Activated CD8-positive, alpha-beta memory T cell treated with anti-CD3 and anti-CD28 coated beads, Interleukin-2, amount 10 ng/mL, durations not matched to agents 7 days and 5 days (primary cell): Measurements from ENCODE around the gene PDLIM7. TPM values are rescaled to one million over a fixed set of nuclear protein-coding genes. Genes with fewer than 3 reads are reported as not detected.

Experiments used
- ATAC-seq: fragments of 150-1000 bp; cut with Tn5 transposase; one replicate; pipeline ENCODE4 v1.10.0; 2021; ENCODE audit warnings: moderate library complexity
- CTCF ChIA-PET: fragments of 350-600 bp; sonication (Branson Sonifier 250); formaldehyde crosslinking; loops from one replicate; lab custom pipeline; 2021; ENCODE audit warnings: antibody characterized with exemption; lab: Charles Lee
- DNase-seq: peaks from one replicate; pipeline ENCODE4 v3.0.0-alpha.2; 2020
- H3K27ac Mint-ChIP-seq: one replicate; pipeline ENCODE4 v1.8.0; 2021; ENCODE audit warnings: mild to moderate bottlenecking, mixed read lengths
- H3K27me3 Mint-ChIP-seq: one replicate; pipeline ENCODE4 v1.8.0; 2021; ENCODE audit warnings: mixed read lengths
- H3K36me3 Mint-ChIP-seq: one replicate; pipeline ENCODE4 v1.8.0; 2021; ENCODE audit warnings: mild to moderate bottlenecking, mixed read lengths
- H3K4me1 Mint-ChIP-seq: one replicate; pipeline ENCODE4 v1.8.0; 2021; ENCODE audit warnings: mixed read lengths
- H3K4me3 Mint-ChIP-seq: one replicate; pipeline ENCODE4 v1.8.0; 2021; ENCODE audit warnings: mild to moderate bottlenecking, moderate library complexity, mixed read lengths
- H3K9me3 Mint-ChIP-seq: one replicate; pipeline ENCODE4 v1.8.0; 2022; ENCODE audit warnings: low read depth, mixed read lengths
- total RNA-seq, 2 experiments: library from RNA; stranded (reverse); gene quantifications; one replicate each; pipeline ENCODE4 v1.2.3, GENCODE V29; 2021

The PDLIM7 gene
- total RNA-seq, 2 experiments from 2014 or later: 72.9 to 81.2 TPM

DNA sequence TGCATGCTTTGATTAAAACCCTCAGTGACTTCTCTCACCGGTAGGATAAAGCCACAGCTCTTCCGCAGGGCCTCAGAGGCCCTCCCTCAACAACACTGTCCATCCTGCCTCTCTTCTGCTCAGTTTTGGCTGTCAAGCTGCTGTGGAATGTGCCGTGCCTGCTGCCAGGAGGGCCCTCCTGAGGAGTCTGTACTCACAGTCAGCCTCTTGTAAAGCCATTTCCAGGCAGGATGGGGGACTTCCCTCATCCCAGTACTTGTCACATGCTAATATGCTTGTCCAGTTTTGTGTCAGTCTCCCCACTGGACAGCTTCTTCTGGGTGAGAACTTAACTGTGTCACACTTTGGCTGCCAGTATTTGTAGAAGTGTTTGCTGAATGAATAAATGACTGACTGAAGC lies 33.2 kb upstream of the PDLIM7 start:
- Mint-ChIP-seq H3K9me3 (no peaks in the 10 kb centered on the region), H3K27me3 (no peaks in the 10 kb centered on the region)

DNA sequence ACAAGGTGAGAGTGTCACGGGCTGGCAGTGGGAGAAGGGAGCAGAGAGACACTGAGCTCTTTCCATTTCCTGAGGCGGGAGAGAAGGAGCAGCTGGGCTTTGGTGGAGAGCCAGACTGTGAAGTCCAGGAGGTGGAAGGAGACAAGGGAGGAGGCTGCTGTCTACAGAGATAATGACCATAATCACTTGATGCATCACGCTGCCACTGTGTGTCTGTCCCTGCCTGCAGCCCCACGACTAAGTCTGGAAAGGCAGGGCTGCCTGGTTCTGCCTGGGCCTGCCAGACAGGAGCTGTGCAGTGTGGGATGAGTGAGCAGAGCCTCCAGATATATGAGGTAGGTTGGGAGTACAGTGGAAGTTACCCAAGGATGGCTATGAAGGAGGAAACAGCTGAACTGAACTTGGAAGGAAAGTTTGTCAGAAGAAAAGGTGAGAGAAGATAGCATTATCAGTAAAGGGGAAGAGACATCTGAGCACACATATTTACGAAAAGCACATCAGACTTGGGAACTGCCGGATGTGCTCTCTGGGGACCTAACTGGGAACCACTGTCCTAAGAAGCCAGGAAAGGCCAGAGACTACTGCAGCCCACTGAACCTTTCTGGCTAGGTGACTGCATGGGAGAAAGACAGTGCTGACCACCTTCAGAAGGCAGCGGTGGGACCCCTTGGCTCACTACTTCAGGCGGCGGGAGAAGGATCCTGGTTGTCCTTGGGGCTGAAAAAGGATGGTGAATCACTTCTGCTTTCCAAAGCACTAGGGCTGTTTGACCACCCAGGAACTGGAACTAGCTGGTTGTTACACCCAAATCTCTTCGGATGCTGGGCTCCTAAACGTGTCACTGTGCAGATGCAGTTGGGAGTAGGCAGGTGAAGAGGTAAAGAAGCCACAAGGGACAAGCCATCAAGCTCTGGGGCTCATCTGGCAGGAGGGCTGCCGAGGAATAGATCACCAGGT lies 32.1 kb upstream of the PDLIM7 start:
- CTCF ChIA-PET: no interaction called here
- no peaks in the 10 kb centered on the region for H3K4me1 Mint-ChIP-seq
- DNase-seq: no peak
- no peaks in the 10 kb centered on the region for H3K9me3 Mint-ChIP-seq
- H3K27ac Mint-ChIP-seq: peak overlapping the region; percentile 57
- ATAC-seq: no peak
- H3K4me3 Mint-ChIP-seq: no peak overlapping the region
- H3K27me3 Mint-ChIP-seq: no peaks in the 10 kb centered on the region
- H3K36me3 Mint-ChIP-seq: peaks cover 5% of the 10 kb centered on the region

More for the DNA sequence above, 33.2 kb upstream of the PDLIM7 start:
- no peak overlapping the region for H3K4me3 Mint-ChIP-seq
- peak overlapping the region; percentile 5 for H3K27ac Mint-ChIP-seq
- ATAC-seq: no peak
- peaks cover 7% of the 10 kb centered on the region for H3K36me3 Mint-ChIP-seq
- CTCF ChIA-PET: interaction anchor here (0.6 kb wide), 1 partner anchor 69 kb away, joined by 3 read pairs; no protein-coding TSS in a partner anchor
- no peaks in the 10 kb centered on the region for H3K4me1 Mint-ChIP-seq
- no peak for DNase-seq

DNA sequence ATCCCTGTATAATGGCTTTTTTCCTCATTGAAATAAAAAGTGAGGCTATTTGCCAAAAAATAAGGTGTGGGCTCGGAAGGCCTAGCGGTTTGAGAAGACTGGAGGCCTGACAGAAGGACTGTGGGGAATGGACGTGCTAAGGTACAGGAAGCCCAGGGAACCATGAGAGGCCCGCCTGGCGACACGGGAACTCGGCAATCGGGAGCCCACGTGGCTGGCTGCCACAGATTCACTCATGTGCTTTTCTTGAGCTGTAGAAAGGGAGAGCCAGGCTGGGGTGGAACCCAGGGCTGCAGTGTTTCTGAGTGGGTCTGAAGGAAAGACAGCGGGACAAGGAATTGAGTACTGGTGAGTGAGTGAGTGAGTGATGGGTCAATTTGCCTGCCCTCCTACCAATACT lies 31.2 kb upstream of the PDLIM7 start:
- CTCF ChIA-PET: no interaction called here
- Mint-ChIP-seq H3K4me1 (no peaks in the 10 kb centered on the region), H3K4me3 (no peak overlapping the region), H3K27me3 (no peaks in the 10 kb centered on the region), H3K9me3 (no peaks in the 10 kb centered on the region), H3K27ac (no peak overlapping the region), H3K36me3 (peaks cover 1% of the 10 kb centered on the region)
- ATAC-seq (no peak), DNase-seq (no peak)

DNA sequence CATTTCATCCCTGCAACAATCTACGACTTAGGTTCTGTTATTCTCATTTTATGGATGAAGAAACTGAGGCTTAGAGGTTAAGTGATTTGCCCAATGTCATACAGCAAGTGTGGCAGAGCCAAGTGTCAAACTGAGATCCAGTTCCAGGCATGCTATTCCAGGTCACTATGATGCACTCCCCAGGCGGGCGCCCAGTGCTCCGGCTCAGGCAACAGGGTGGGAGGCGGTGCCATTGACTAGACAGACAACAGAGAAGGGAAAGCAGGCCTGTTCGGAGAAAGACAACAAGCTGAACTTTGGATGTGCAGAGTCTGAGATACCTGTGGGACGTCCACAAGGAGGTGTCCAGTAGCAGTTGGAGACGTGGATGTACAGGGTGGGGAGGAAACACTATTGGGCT lies 30.2 kb upstream of the PDLIM7 start:
- Mint-ChIP-seq H3K9me3 (no peaks in the 10 kb centered on the region), H3K27me3 (no peaks in the 10 kb centered on the region), H3K36me3 (peaks cover 3% of the 10 kb centered on the region), H3K4me3 (no peak overlapping the region), H3K4me1 (no peaks in the 10 kb centered on the region), H3K27ac (no peak overlapping the region)
- CTCF ChIA-PET: no interaction called here
- no peak for ATAC-seq
- DNase-seq: no peak

DNA sequence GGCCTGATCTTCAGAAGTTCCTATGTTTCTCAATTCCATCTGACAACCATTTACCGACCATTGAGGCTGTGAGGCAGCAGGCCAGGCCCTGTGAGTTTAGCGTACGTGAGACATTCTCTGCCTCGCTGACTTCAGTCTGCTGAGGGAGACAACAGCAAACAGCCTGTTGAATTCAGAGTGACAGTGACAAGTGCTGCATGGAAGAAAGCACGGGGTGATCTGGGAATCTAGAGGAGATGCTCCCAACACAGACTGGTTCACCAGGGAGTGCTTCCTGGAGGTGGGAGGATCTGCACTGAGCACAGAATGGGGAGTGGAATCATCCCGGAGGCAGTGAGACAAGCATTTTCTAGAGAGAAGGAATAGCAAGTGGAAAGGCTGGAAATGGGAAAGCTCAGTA lies 29.4 kb upstream of the PDLIM7 start:
- CTCF ChIA-PET: interaction anchor here (1.1 to 1.2 kb wide), 2 partner anchors 17 to 125 kb away, joined by 3 read pairs; no protein-coding TSS in a partner anchor
- no peak overlapping the region for H3K27ac Mint-ChIP-seq
- DNase-seq (no peak), ATAC-seq (no peak)
- peaks cover 4% of the 10 kb centered on the region for H3K36me3 Mint-ChIP-seq
- no peaks in the 10 kb centered on the region for H3K9me3 Mint-ChIP-seq
- H3K4me3 Mint-ChIP-seq: no peak overlapping the region
- H3K4me1 Mint-ChIP-seq: peaks cover 1% of the 10 kb centered on the region
- no peaks in the 10 kb centered on the region for H3K27me3 Mint-ChIP-seq

DNA sequence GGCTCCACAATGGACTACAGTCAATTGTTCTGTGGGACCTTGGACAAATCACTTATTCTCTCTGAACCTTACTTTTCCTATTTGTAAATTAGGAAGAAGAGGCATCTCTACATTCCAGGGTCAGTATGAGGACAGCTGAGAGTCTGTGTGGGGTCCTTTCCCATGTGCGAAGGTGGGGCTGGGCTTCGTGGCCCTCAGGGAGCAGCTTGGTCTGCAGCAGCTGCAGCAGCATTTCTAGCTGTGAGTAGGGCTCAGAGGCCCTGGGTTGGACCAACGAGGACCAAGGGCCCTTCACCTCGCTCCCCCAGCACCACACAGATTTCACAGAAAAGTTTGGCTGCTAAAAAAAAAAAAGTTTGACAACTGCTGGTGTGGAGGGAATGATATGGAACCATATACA lies 28.8 kb upstream of the PDLIM7 start:
- Mint-ChIP-seq H3K36me3 (peaks cover 5% of the 10 kb centered on the region), H3K4me1 (peaks cover 7% of the 10 kb centered on the region), H3K27me3 (no peaks in the 10 kb centered on the region), H3K9me3 (no peaks in the 10 kb centered on the region), H3K4me3 (no peak overlapping the region), H3K27ac (no peak overlapping the region)
- no peak for ATAC-seq
- no peak for DNase-seq
- CTCF ChIA-PET: interaction anchor here (1.1 to 1.2 kb wide), 2 partner anchors 17 to 124 kb away, joined by 3 read pairs; no protein-coding TSS in a partner anchor

DNA sequence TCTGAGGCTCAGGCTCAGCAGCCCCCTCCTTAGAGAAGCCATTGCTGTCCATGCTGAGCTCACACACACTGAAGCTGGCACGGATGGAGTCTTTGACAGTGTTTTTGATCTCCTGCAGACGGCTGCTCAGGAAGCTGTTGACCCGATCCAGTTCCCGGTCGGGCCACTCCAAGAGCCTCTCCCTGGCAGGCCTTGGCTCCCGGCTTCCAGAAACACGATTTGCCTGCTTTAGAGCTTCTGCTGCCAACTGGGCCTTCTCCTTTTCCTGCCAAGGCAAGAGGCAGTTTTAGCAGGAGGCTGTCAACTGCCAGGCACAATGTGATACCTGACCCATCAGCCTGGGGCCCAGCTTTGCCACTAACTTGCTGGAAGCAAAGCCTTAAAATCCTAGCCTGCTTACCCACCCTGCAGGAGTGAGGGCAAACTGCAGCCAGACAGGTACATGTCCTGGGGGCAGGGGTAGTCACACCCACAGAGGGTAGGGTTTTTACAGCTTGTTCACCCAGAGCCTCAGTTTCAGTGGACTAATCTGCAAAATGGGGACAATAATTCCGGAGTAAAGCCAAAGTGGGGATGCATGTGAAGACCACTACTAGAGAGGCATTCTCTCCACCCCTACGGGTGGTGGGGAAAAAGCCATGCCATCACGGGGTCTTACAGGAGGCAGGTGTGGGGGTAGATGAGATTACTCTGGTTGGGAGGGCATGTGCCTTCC lies 27.7 kb upstream of the PDLIM7 start:
- no peak overlapping the region for H3K27ac Mint-ChIP-seq
- no peaks in the 10 kb centered on the region for H3K27me3 Mint-ChIP-seq
- peaks cover 17% of the 10 kb centered on the region for H3K4me1 Mint-ChIP-seq
- no peaks in the 10 kb centered on the region for H3K9me3 Mint-ChIP-seq
- DNase-seq (no peak), ATAC-seq (no peak)
- H3K36me3 Mint-ChIP-seq: peaks cover 5% of the 10 kb centered on the region
- CTCF ChIA-PET: interaction anchor here (1.1 kb wide), 1 partner anchor 70 kb away, joined by 3 read pairs; no protein-coding TSS in a partner anchor
- H3K4me3 Mint-ChIP-seq: no peak overlapping the region

DNA sequence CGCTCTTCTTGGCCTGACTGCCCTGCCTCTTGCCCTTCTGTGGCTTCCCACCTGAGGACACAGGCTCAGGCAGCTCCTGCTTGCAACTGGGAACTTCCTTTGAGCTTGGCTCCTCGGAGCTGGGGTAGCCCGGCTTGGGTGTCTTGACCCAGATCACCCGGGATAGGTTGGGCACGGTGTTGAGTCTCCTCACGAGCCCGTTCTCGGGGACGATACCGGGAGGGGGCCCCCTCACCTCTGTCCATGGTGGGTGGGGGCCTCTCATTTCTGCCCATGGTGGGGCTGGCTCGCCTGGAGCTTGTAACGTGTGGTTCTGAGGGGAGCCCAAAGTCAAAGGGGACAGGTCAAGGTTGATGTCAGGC lies 27.1 kb upstream of the PDLIM7 start:
- no peak for ATAC-seq
- Mint-ChIP-seq H3K9me3 (no peaks in the 10 kb centered on the region), H3K36me3 (peaks cover 7% of the 10 kb centered on the region)

DNA sequence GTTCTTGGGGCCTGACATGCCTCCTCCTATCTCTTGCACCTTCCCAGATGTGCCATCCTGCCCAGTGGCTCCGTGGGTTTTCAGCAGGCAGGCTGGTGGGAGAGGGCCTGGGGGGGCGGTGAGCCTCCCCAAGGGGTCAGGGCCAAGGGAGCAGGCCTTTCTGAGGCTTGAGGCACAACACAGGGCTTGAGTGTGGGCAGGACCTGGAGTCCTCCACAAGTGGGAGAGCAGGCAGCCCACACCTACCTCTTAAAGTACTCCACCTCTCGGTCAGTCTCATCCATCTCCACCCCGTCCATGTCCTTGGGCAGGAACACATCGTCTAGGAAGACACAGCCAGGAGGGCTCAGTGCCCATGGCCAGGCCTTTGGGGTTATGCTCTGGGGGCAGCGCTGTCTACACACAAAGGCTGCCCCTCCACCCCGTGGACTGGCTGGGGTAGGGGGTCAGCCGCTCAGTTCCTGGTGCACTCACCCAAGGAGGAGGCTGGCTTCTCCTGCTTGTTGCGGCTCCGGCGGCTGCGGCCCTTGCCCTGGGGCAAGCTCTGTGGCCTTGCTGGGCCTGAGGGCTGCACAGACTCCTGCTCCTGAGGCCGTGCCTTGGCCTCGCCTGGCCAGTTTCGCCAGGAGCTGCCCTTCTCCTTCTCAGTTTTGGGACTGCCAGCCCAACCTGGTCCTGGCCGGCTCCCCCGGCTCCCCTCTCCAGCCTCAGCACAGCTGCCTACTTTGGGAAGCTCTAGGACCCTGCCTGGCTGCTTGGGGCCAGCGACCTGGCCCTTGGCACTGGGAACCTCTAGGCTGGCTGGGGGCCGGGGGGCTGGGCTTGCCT lies 26.5 kb upstream of the PDLIM7 start:
- CTCF ChIA-PET: interaction anchor here (1.1 kb wide), 1 partner anchor 69 kb away, joined by 3 read pairs; no protein-coding TSS in a partner anchor
- Mint-ChIP-seq H3K9me3 (no peaks in the 10 kb centered on the region), H3K27me3 (no peaks in the 10 kb centered on the region), H3K36me3 (peaks cover 8% of the 10 kb centered on the region), H3K27ac (no peak overlapping the region), H3K4me1 (peaks cover 28% of the 10 kb centered on the region), H3K4me3 (no peak overlapping the region)
- DNase-seq (no peak), ATAC-seq (no peak)

More for the DNA sequence above, 27.1 kb upstream of the PDLIM7 start:
- Mint-ChIP-seq H3K27ac (no peak overlapping the region), H3K4me3 (no peak overlapping the region), H3K4me1 (peaks cover 22% of the 10 kb centered on the region), H3K27me3 (no peaks in the 10 kb centered on the region)
- CTCF ChIA-PET: interaction anchor here (1.1 kb wide), 1 partner anchor 69 kb away, joined by 3 read pairs; no protein-coding TSS in a partner anchor
- DNase-seq: no peak

DNA sequence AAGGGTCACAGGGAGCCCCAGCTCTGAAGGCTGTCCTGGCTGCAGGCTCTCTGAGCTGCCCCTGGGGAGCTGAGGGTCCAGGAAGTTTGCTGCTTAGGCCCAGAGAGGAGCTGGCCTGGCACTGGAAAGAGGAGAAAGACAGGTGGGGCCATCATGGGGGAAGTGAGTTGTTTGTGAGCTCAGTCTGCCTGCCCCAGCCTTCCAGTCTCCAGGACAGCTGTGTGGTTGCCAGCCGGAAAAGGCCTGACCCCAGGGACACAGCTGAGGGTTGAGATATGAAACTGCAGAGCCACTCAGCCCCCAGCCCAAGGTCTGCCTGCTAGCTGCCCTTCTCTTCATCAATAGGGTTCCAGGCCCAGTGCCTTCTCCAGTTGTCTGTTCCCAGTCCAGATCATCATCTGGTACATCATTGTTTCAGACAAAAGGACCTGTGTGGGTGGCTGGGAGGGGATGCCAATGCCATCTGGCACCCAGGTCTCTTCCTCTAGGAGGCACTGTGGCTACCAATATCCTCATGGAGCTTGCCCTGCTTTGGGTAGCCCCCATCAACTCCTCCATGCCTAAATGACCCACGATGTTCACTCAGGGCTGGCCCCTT lies 23.6 kb upstream of the PDLIM7 start:
- CTCF ChIA-PET: interaction anchor here (1.0 to 1.2 kb wide), 2 partner anchors 17 to 19 kb away, joined by 3 to 5 read pairs; no protein-coding TSS in a partner anchor
- Mint-ChIP-seq H3K4me1 (peaks cover 39% of the 10 kb centered on the region), H3K9me3 (no peaks in the 10 kb centered on the region), H3K4me3 (no peak overlapping the region), H3K36me3 (peaks cover 16% of the 10 kb centered on the region), H3K27me3 (no peaks in the 10 kb centered on the region), H3K27ac (peak overlapping the region; percentile 66)
- DNase-seq (no peak), ATAC-seq (no peak)

DNA sequence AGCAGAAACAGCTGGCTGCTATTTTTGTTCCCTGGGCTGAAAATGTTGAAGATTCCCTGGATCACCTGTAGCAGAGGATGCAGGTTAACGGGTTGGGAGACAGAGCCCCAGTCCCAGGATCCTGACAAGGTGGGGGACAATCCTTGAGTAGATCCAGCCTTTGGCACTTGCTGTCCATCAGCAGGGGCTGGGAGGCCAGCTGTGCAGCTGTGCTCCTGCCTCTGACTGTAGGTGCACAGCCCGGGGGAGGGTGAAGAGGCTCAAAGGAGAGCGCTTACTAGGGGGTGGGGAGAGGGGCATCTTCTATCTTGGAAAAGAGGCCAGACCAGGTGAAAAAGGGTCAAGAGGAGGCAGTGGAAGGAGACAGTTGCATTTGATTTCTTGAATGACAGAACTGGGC lies 22.9 kb upstream of the PDLIM7 start:
- H3K36me3 Mint-ChIP-seq: peaks cover 19% of the 10 kb centered on the region
- H3K4me3 Mint-ChIP-seq: no peak overlapping the region
- H3K9me3 Mint-ChIP-seq: no peaks in the 10 kb centered on the region
- CTCF ChIA-PET: interaction anchor here (1.0 kb wide), 1 partner anchor 16 kb away, joined by 3 read pairs; no protein-coding TSS in a partner anchor
- H3K4me1 Mint-ChIP-seq: peaks cover 47% of the 10 kb centered on the region
- no peak overlapping the region for H3K27ac Mint-ChIP-seq
- H3K27me3 Mint-ChIP-seq: no peaks in the 10 kb centered on the region
- DNase-seq (no peak), ATAC-seq (no peak)

DNA sequence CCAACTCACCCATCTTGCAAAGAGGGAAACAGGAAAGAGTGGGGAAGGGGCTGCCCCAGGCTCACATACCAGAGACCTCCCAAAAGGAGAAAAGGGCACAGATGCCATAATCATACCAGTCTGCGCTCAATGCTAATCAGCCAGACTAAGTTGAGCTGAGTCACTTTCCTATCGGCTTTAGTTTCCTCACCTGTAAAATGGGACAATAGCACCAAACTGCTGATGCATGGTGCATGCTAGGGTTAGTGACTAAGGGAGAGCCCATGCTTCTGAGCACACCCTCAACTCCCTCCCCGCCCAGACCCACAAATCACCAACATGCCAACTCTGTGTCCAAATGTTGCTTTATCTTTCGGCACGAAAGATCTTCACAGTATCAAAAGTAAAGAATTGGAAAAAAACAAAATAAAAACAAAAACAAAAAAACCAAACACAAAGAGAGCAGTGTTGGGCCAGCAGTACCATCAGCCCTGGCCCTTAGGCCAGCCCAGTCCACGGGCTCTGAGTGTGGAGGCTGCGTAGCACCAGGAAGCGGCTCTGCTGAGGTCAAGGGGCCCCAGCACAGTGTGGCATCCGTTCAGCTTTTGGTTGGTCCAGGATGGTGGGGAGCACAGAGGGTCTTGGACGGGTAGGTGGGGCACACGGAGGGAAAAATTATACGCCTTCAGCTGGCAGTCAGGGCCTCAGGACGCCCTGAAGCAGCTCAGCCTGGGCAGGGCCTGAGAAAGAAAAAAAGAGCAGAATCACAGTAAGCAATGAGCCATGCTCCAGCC lies 22.2 kb upstream of the PDLIM7 start:
- Mint-ChIP-seq H3K4me3 (no peak overlapping the region), H3K27ac (peak overlapping the region; percentile 15), H3K9me3 (no peaks in the 10 kb centered on the region), H3K36me3 (peaks cover 19% of the 10 kb centered on the region), H3K27me3 (no peaks in the 10 kb centered on the region), H3K4me1 (peaks cover 53% of the 10 kb centered on the region)
- CTCF ChIA-PET: interaction anchor here (1.2 to 1.5 kb wide), 2 partner anchors 18 to 129 kb away, joined by 3 to 4 read pairs; no protein-coding TSS in a partner anchor
- ATAC-seq (no peak), DNase-seq (no peak)
